ENCODE results near the gene COL26A1.
A peak's percentile ranks its signal among the peaks of the same experiment; 100 is the strongest.
"Not testable (repeated sequence)": the region's sequence is repeated elsewhere in the genome, so short reads cannot be mapped to it uniquely, and the experiment has no call there.

The COL26A1 gene

GRCh38 chr7:101496017-101496416 lies 133.3 kb downstream of the COL26A1 start:
- DNase-seq (ENCODE audit: low spot score), result no peak

DNA sequence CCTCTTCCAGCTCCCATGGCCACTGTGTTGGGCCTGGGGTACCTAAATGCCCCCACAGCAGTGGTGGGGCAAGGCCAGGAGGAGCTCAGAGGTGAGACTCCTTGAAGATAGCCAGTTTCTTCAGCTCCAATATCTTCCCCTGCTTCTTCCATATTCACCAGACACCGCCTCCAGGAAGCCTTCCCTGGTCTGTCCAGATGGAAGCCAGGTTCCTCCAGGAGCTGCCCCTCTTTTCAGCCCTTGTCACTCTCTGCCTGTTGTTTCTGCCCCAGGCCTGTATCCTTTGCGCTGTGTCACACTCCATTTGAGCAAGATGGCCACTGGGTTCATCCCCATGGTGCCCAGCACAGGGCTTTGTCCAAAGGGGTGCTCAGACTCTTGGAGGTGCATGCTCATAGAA lies 138.7 kb downstream of the COL26A1 start:
- no peak for DNase-seq (ENCODE audit: low spot score)

DNA sequence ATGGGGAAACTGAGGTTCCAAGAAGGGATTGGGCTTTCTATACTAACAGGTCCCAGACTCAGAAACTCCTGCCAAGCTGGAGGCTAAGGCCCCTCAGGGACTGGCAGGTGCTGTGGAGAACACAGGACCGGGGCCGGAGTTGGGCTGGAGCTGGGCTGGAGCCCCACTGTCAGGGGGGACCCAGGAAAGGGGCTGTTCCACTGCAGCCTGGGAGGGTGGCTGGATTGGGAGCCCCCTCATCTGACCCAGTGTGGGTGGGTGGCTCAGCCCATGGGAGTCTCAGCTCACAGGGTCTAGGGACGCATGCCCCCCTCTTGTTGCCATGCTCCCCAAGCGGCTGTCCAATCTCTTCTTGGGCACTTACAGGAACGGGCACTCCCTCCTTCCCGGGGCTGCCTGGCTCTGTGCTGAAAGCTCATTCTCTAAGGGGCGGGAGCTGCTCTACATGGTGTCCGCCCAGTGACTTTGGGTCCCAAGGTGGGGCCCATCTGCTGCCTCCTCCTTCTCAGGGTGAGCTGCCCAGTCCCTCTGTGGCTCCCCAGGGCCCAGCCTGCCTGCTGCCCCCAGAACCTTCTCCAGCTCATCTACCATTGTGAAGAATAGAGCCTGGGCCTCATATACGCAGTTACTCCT lies 139.9 kb downstream of the COL26A1 start:
- no peak for DNase-seq (ENCODE audit: low spot score)

- DNase-seq (ENCODE audit: low spot score), result not testable (repeated sequence)
Measured at GRCh38 chr7:101505510-101505909, 142.8 kb downstream of the COL26A1 start.

GRCh38 chr7:101506531-101506930 lies 143.9 kb downstream of the COL26A1 start:
- no peak for DNase-seq (ENCODE audit: low spot score)

- DNase-seq (ENCODE audit: low spot score), result no peak
Measured at GRCh38 chr7:101507327-101507726, 144.7 kb downstream of the COL26A1 start.

DNA sequence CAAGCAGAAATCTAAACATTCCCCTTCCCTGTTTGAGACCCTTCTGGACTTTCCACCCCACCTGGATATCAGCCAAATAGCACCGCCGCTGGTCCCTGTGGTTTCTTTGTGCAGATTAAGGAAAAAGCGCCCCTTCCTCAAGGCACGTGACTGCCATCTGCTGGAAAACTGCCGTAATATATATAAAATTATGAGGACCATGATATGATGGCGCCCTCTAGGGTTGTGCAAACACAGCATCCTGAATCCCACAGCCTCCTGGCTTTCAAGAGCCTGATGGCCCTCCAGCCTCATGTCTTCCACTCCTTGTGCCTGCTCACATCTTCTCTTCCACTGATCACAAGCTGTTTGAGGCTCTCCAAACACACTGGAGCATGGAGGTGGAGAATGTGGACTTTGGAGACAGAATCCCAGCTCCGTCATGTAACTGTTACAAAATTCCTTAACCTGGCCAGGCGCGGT lies 145.1 kb downstream of the COL26A1 start:
- no peak for DNase-seq (ENCODE audit: low spot score)

GRCh38 chr7:101510297-101510696 lies 147.6 kb downstream of the COL26A1 start:
- DNase-seq (ENCODE audit: low spot score), result no peak

- no peak for DNase-seq (ENCODE audit: low spot score)
Measured at GRCh38 chr7:101511965-101512364, 149.3 kb downstream of the COL26A1 start.

DNA sequence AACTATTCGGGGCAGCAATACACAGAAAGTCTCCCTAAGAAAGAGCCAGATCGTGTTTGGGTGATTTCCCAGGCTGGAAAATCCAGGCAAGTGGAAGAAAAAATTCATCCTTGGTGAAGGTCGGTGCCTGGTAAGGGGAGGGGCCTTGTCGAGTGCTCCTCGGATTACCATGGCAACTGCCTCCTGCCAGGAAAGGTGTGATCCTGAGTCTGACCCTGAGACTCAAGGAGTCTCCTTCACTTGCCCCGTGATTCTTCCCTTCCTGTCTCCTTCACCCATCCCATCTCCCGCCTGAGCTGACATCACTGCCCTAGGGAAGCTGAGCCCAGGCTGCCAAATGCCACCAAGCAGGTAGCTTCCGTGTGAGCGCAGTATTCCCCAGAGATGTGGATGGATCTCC lies 154.2 kb downstream of the COL26A1 start:
- DNase-seq (ENCODE audit: low spot score), result no peak

DNA sequence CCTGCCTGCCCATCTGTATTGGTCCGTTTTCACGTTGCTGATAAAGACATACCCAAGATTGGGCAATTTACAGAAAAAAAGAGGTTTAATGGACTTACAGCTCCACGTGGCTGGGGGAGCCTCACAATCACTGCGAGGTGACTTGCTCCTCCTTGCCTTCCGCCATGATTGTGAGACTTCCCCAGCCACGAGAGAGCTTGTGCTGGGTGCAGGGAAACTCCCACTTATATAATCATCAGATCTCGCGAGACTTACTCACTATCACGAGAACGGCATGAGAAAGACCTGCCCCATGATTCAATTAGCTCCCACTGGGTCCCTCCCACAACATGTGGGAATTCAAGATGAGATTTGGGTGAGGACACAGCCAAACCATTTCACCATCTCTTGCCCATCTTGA lies 154.6 kb downstream of the COL26A1 start:
- no peak for DNase-seq (ENCODE audit: low spot score)

DNA sequence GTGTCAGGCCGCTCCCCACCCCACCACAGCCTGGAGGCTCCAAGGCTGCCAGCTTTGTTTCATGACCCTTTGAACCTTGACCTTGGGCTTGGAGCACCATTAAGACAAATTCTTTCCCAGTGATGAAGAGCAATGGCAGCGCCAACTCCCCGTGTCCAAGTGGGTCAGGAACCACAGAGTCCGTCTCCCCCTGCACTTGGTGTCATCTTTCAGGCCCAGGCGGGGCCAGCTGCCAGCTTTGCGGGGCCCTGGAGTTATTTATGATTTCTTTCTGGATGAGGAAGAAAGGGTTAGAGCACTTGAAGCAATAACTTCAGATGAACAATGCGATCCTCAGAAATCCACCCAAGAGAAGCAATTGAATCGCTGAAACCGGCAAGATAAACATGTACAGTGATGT lies 155.7 kb downstream of the COL26A1 start:
- DNase-seq (ENCODE audit: low spot score), result peak; percentile 67

DNA sequence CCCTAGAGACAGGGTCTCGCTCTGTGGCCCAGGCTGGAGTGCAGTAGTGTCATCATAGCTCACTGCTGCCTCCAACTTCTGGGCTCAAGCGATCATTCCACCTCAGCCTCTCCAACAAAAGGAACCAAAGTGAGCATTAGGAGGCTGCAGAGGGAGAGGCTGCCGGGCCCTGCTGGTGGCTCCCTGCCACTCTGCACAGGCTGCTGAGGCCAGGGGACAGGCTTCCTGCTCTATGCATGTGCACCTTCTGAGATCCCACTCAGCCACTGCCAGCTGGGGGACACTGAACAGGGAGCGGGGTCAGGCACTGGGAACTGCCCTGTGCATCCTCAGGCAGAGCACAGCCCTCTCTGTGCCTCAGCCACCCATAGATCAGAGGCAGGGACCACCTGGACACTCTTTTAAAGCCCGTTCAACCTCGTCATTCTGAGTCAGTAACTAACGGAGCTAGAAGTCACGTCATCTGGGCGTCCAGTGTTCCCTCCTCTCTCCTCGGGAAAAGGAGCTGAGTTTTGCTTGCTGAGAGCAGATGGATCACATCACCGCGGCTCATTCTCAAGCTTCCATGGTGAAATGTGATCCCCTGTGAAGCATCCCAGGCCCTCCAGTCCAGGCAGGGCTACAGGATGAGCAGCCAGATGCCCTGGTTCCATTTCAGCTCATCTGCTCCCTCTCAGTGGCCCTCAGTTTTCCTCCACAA lies 156.8 kb downstream of the COL26A1 start:
- peak; percentile 87 for DNase-seq (ENCODE audit: low spot score)

- no peak for DNase-seq (ENCODE audit: low spot score)
Measured at GRCh38 chr7:101521430-101521925, 158.8 kb downstream of the COL26A1 start.

DNA sequence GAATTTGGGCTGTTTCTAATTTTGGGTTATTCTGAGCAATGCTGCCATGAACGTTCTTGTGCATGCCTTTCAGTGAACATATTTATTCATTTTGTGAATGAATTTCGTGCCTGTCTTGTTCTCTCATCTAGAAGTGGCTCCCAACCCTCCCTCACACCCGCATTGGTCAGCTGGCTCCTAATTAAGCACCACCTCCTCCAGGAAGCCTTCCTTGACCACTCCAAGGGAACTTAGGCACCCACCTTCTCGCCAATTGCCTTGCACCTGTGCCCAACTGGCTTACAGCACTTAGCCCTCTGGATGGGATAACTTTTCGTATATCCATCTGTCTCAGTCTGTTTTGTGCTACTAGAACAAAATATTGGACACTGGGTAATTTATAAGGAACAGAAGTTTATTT lies 159.3 kb downstream of the COL26A1 start:
- no peak for DNase-seq (ENCODE audit: low spot score)

DNA sequence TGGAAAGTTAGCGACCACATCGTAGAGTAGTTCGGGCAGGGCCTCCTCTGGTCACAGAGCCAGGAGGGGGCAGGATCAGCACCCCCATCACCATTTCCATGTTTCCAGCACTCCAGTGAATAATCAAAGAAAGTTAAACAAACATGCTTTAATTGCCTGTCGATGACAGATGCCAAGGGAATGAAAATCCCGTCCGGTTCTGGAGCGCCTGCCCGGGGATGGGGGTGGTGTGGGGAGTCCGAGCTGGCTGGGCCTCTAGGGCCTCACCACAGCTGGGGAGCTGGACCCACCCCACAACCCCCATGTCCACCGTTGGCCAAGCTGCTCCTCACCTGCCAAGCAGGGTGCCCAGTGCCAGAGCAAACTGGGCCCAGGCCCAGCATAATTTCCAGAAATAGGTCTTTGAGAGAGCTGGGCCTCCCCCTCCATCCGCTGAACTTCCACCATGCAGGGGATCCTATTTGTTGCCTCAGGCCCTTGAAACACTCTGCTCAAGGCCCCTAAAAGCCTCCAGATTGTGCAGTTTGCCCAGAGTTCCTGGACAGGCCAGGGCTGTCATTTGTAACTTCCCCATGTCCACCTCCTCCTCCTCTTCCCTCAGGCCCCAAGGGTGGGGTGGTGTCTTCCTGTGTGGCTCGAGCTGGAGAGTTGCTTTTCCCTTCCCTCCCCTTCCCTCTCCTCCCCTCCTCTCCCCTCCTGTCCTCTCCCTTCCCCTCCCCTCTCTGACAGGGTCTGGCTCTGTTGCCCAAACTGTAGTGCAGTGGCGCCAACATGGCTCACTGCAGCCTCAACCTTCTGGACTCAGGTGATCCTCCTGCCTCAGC lies 165.4 kb downstream of the COL26A1 start:
- DNase-seq (ENCODE audit: low spot score), result peak; percentile 48

- no peak for DNase-seq (ENCODE audit: low spot score)
Measured at GRCh38 chr7:101529560-101529959, 166.9 kb downstream of the COL26A1 start.

DNA sequence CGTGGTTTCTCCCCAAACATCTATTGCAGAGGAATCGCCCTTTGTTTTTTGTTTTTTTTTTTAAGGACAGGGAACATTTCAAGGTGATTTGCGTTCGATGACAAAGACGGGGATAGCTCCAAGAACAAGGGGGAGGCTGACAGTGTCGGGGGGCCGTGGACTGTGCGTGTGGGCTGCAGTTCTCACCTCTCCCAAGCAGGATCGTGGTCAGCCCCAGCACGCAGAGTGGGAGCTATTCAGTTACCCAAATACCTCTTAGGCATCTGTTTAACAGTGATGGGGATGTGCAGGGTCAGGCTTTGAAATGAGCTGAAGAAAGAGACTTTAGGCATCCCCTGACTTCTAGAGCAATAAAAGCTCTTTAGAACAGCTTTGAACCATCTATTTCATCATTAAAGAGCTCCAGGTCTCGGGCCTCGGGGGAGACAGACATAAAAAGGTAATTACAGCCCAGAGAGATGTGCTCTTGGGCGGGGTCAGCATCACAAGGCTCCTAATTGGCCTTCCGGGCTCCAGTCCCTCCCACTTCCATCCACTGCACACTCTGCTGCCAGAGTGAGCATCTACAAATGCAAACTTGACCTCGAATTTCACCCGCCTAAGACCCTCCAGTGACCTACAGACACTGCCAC lies 169.2 kb downstream of the COL26A1 start:
- no peak for DNase-seq (ENCODE audit: low spot score)

- no peak for DNase-seq (ENCODE audit: low spot score)
Measured at GRCh38 chr7:101532400-101533102, 169.9 kb downstream of the COL26A1 start.

GRCh38 chr7:101533103-101533465 lies 170.4 kb downstream of the COL26A1 start:
- DNase-seq (ENCODE audit: low spot score), result no peak

DNA sequence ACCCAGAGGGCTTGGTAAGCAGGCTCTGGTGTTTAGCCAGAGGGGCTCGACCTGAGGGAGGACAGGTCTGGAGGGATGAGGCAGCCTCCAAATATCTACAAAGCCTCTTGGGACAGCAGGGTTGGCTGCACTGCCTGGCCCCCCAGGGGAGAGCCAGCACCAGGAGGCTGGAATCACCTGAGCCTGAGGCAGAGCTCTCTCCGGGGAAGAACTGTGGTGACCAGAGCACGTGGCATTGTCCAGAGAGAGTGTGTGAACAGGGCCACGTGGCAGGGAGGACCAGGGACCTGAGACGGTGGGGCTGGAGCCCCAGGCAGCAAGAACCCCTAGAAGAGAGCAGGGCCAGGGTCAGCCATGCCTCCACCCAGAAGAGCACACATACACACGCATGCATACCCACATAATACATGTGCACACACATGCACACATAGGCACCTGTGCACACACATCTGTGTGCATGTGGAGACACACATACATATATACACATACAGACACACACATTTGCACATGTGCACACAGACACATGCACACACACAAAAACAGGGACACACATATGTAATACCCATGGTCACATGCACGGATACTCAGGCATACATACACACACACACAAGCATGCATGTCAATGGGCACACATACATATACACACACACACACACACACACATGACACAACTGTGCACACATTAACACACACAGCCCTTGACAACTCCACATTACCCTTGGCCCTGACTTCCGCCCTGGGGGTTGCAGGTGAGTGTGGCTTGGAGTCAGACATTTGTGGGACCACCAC lies 171.5 kb downstream of the COL26A1 start:
- DNase-seq (ENCODE audit: low spot score), result no peak

All from AG08395 (cell line).